ENCODE data around the gene RELL2.

GRCh38 chr5:141623186-141623585 is 13.6 kb upstream of the RELL2 start:
- no peak for TF ChIP-seq CTCF (conservative IDR thresholded peaks at IDR 0.05 in 1 of 2, IDR thresholded peaks at IDR 0.05 in 1 of 2; ENCODE audit: extremely low read depth in 1 of 2, insufficient read depth in 1 of 2, low read depth in 1 of 2, low read length in 2 of 2)
- no peak for TF ChIP-seq EZH2 (IDR thresholded peaks at IDR 0.05; ENCODE audit: borderline replicate concordance, low read length)
